Neural cell (in vitro differentiated cells): Measurements from ENCODE around the gene AIFM2.

Source experiments
- EP300 ChIP-seq: fragments of 450-650 bp; conservative IDR thresholded peaks from 2 replicates; pipeline ENCODE4 v1.6.1; 2014; ENCODE audit warnings: antibody characterized with exemption, mild to moderate bottlenecking, moderate library complexity; ENCODE audit not compliant: poor library complexity, severe bottlenecking
- EZH2 ChIP-seq: fragments of 200-600, 300-800 bp; shearing (Covaris generic), sonication (generic); IDR thresholded peaks from 2 replicates; pipeline ENCODE4 v1.6.1; 2014; ENCODE audit warnings: antibody characterized with exemption, low read length, borderline replicate concordance, mild to moderate bottlenecking; ENCODE audit not compliant: insufficient read depth, poor library complexity, severe bottlenecking
- POLR2AphosphoS5 ChIP-seq: IDR thresholded peaks from 2 replicates; pipeline ENCODE4 v1.6.1; 2012
- REST ChIP-seq: IDR thresholded peaks from 2 replicates; pipeline ENCODE4 v1.6.1; 2012; ENCODE audit warnings: borderline replicate concordance
- SMC3 ChIP-seq: fragments of 450-650 bp; conservative IDR thresholded peaks from 2 replicates; pipeline ENCODE4 v1.6.1; 2014; ENCODE audit warnings: antibody characterized with exemption, mild to moderate bottlenecking, moderate library complexity; ENCODE audit not compliant: poor library complexity
- TF ChIP-seq, protein P1 (sequence below): fragments of 450-650 bp; IDR thresholded peaks from 2 replicates; pipeline ENCODE4 v1.5.1; 2014; ENCODE audit warnings: antibody characterized with exemption, mild to moderate bottlenecking, moderate library complexity; ENCODE audit not compliant: poor library complexity, severe bottlenecking

DNA sequence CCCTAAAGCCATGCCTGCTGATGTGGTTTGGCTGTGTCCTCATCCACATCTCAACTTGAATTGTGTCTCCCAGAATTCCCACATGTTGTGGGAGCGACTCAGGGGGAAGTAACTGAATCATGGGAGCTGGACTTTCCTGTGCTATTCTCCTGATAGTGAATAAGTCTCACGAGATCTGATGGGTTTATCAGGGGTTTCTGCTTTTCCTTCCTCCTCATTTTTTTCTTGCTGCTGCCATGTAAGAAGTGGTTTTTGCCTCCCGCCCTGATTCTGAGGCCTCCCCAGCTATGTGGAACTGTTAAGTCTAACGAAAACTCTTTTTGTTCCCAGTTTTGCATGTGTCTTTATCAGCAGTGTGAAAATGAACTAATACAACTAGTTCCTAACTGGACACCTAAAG, 68.1 kb downstream of the AIFM2 start:
- TF ChIP-seq EZH2 (no peak), POLR2AphosphoS5 (no peak), SMC3 (no peak), EP300 (no peak), REST (no peak)
- TF ChIP-seq, protein P1, sequence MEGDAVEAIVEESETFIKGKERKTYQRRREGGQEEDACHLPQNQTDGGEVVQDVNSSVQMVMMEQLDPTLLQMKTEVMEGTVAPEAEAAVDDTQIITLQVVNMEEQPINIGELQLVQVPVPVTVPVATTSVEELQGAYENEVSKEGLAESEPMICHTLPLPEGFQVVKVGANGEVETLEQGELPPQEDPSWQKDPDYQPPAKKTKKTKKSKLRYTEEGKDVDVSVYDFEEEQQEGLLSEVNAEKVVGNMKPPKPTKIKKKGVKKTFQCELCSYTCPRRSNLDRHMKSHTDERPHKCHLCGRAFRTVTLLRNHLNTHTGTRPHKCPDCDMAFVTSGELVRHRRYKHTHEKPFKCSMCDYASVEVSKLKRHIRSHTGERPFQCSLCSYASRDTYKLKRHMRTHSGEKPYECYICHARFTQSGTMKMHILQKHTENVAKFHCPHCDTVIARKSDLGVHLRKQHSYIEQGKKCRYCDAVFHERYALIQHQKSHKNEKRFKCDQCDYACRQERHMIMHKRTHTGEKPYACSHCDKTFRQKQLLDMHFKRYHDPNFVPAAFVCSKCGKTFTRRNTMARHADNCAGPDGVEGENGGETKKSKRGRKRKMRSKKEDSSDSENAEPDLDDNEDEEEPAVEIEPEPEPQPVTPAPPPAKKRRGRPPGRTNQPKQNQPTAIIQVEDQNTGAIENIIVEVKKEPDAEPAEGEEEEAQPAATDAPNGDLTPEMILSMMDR = no peak
